Mucosa of rectum (tissue), 2 donors: ENCODE measurements around the gene CA9.
A peak's percentile ranks its signal among the peaks of the same experiment; 100 is the strongest.

ENCODE experiments used
- H3K27ac ChIP-seq, 2 donors: one replicate each; pipeline ENCODE4 v1.7.0; 2013; ENCODE audit warnings: inconsistent platforms in 2 of 2, low read depth in 2 of 2, low read length in 2 of 2
- H3K27me3 ChIP-seq, 2 donors: one replicate each; pipeline ENCODE4 v1.7.0; 2013; ENCODE audit warnings: low read length in 2 of 2; ENCODE audit not compliant: control insufficient read depth in 2 of 2, insufficient read depth in 2 of 2
- H3K36me3 ChIP-seq, 2 donors: one replicate each; pipeline ENCODE4 v1.7.0; 2013; ENCODE audit warnings: low read length in 2 of 2; ENCODE audit not compliant: control insufficient read depth in 2 of 2, insufficient read depth in 2 of 2
- H3K4me1 ChIP-seq, 2 donors: one replicate each; pipeline ENCODE4 v1.7.0; 2013; ENCODE audit warnings: low read length in 2 of 2, mild to moderate bottlenecking in 1 of 2; ENCODE audit not compliant: control insufficient read depth in 2 of 2, insufficient read depth in 2 of 2
- H3K4me3 ChIP-seq, 2 donors: one replicate each; pipeline ENCODE4 v1.7.0; 2013; ENCODE audit warnings: low read length in 2 of 2
- H3K9ac ChIP-seq, 2 donors: one replicate each; pipeline ENCODE4 v1.7.0; 2013; ENCODE audit warnings: low read length in 2 of 2, low read depth in 1 of 2, mild to moderate bottlenecking in 1 of 2
- H3K9me3 ChIP-seq, 2 donors: one replicate each; pipeline ENCODE4 v1.7.0; 2013; ENCODE audit warnings: low read length in 2 of 2; ENCODE audit not compliant: control insufficient read depth in 2 of 2
- donor health status: healthy.
- donor health status: Normal muscosa, but diverticular disease.

CA9 gene

GRCh38 chr9:35714123-35714522 lies 40.4 kb downstream of the CA9 start:
- H3K36me3 ChIP-seq: peaks cover 87% of the 10 kb centered on the region in 2 donors
- H3K9ac ChIP-seq: no peak overlapping the region
- no peaks in the 10 kb centered on the region for H3K4me1 ChIP-seq
- H3K9me3 ChIP-seq: no peaks in the 10 kb centered on the region
- H3K27ac ChIP-seq: no peak overlapping the region
- no peak overlapping the region for H3K4me3 ChIP-seq
- no peaks in the 10 kb centered on the region for H3K27me3 ChIP-seq

- Histone ChIP-seq H3K27me3 (no peaks in the 10 kb centered on the region), H3K9ac (no peak overlapping the region), H3K27ac (no peak overlapping the region), H3K4me1 (no peaks in the 10 kb centered on the region), H3K4me3 (no peak overlapping the region), H3K9me3 (no peaks in the 10 kb centered on the region), H3K36me3 (peaks cover 90% of the 10 kb centered on the region in 2 donors)
Measured at GRCh38 chr9:35714579-35715252, 41.0 kb downstream of the CA9 start.

- H3K4me3 ChIP-seq: no peak overlapping the region
- no peaks in the 10 kb centered on the region for H3K27me3 ChIP-seq
- no peak overlapping the region for H3K27ac ChIP-seq
- no peaks in the 10 kb centered on the region for H3K4me1 ChIP-seq
- H3K36me3 ChIP-seq: peaks cover 93 to 94% of the 10 kb centered on the region in 2 donors
- no peaks in the 10 kb centered on the region for H3K9me3 ChIP-seq
- no peak overlapping the region for H3K9ac ChIP-seq
Measured at GRCh38 chr9:35716230-35716629, 42.5 kb downstream of the CA9 start.

- no peaks in the 10 kb centered on the region for H3K9me3 ChIP-seq
- peaks cover 93 to 95% of the 10 kb centered on the region in 2 donors for H3K36me3 ChIP-seq
- no peaks in the 10 kb centered on the region for H3K4me1 ChIP-seq
- no peaks in the 10 kb centered on the region for H3K27me3 ChIP-seq
- no peak overlapping the region for H3K27ac ChIP-seq
- H3K4me3 ChIP-seq: no peak overlapping the region
- H3K9ac ChIP-seq: no peak overlapping the region
Measured at GRCh38 chr9:35717132-35717870, 43.6 kb downstream of the CA9 start.

- peaks cover 93 to 100% of the 10 kb centered on the region in 2 donors for H3K36me3 ChIP-seq
- H3K9me3 ChIP-seq: no peaks in the 10 kb centered on the region
- H3K9ac ChIP-seq: no peak overlapping the region
- no peaks in the 10 kb centered on the region for H3K27me3 ChIP-seq
- H3K4me1 ChIP-seq: no peaks in the 10 kb centered on the region
- no peak overlapping the region for H3K27ac ChIP-seq
- H3K4me3 ChIP-seq: no peak overlapping the region
Measured at GRCh38 chr9:35718721-35719511, 45.2 kb downstream of the CA9 start.

- Histone ChIP-seq H3K4me1 (no peaks in the 10 kb centered on the region), H3K36me3 (peaks cover 93 to 100% of the 10 kb centered on the region in 2 donors), H3K4me3 (no peak overlapping the region), H3K27ac (no peak overlapping the region), H3K9me3 (no peaks in the 10 kb centered on the region), H3K9ac (no peak overlapping the region), H3K27me3 (no peaks in the 10 kb centered on the region)
Measured at GRCh38 chr9:35719546-35719945, 45.8 kb downstream of the CA9 start.

- Histone ChIP-seq H3K27ac (no peak overlapping the region), H3K4me3 (no peak overlapping the region), H3K27me3 (no peaks in the 10 kb centered on the region), H3K36me3 (peaks cover 68 to 72% of the 10 kb centered on the region in 2 donors), H3K9me3 (no peaks in the 10 kb centered on the region), H3K9ac (no peak overlapping the region), H3K4me1 (peaks cover 16 to 22% of the 10 kb centered on the region in 2 donors)
Measured at GRCh38 chr9:35723426-35723825, 49.7 kb downstream of the CA9 start.

- peaks cover 63 to 67% of the 10 kb centered on the region in 2 donors for H3K36me3 ChIP-seq
- no peak overlapping the region for H3K9ac ChIP-seq
- H3K4me1 ChIP-seq: peaks cover 19 to 27% of the 10 kb centered on the region in 2 donors
- no peak overlapping the region for H3K27ac ChIP-seq
- H3K27me3 ChIP-seq: no peaks in the 10 kb centered on the region
- no peak overlapping the region for H3K4me3 ChIP-seq
- H3K9me3 ChIP-seq: no peaks in the 10 kb centered on the region
Measured at GRCh38 chr9:35723908-35724307, 50.2 kb downstream of the CA9 start.

- Histone ChIP-seq H3K9me3 (no peaks in the 10 kb centered on the region), H3K4me1 (peaks cover 33 to 41% of the 10 kb centered on the region in 2 donors), H3K4me3 (no peak overlapping the region), H3K27ac (no peak overlapping the region), H3K9ac (no peak overlapping the region), H3K36me3 (peaks cover 48 to 53% of the 10 kb centered on the region in 2 donors), H3K27me3 (no peaks in the 10 kb centered on the region)
Measured at GRCh38 chr9:35725362-35725761, 51.6 kb downstream of the CA9 start.

- H3K9me3 ChIP-seq: no peaks in the 10 kb centered on the region
- peak overlapping the region in 1 of 2 donors; percentile 27 for H3K9ac ChIP-seq
- peak overlapping the region; percentile 58 to 83 for H3K27ac ChIP-seq
- H3K4me3 ChIP-seq: peak overlapping the region in 1 of 2 donors; percentile 94
- peaks cover 34 to 37% of the 10 kb centered on the region in 2 donors for H3K36me3 ChIP-seq
- H3K4me1 ChIP-seq: peaks cover 40 to 51% of the 10 kb centered on the region in 2 donors
- no peaks in the 10 kb centered on the region for H3K27me3 ChIP-seq
Measured at GRCh38 chr9:35726931-35727330, 53.2 kb downstream of the CA9 start.
